HL-60 (cell line): ENCODE data around the gene TAAR9.

Source experiments
- DNase-seq, 2 experiments: peaks; one replicate each; pipeline ENCODE4 v3.0.0-alpha.2; 2010 to 2020; ENCODE audit warnings: low read depth in 1 of 2, low spot score in 1 of 2
- H3K27ac ChIP-seq: fragments of 250-450 bp; sonication (Bioruptor Pico); replicated peaks from 2 replicates; pipeline ENCODE4 v1.5.1; 2020; ENCODE audit warnings: mild to moderate bottlenecking, moderate library complexity
- H3K27me3 ChIP-seq: fragments of 250-450 bp; sonication (Bioruptor Pico); 2 replicates; pipeline ENCODE4 v1.5.1; 2021; ENCODE audit warnings: mild to moderate bottlenecking, moderate library complexity; ENCODE audit not compliant: insufficient read depth, poor library complexity, severe bottlenecking
- H3K4me3 ChIP-seq: replicated peaks from 2 replicates; pipeline ENCODE4 v1.5.1; 2011; ENCODE audit warnings: mild to moderate bottlenecking, control low read depth, low read length; ENCODE audit not compliant: insufficient read depth
- GABPA ChIP-seq: IDR thresholded peaks from 2 replicates; pipeline ENCODE4 v1.6.1; 2012; ENCODE audit warnings: low read depth
- POLR2AphosphoS5 ChIP-seq: IDR thresholded peaks from 2 replicates; pipeline ENCODE4 v1.6.1; 2012; ENCODE audit warnings: low read depth
- SPI1 ChIP-seq: IDR thresholded peaks from 2 replicates; pipeline ENCODE4 v1.6.1; 2012; ENCODE audit warnings: low read depth, mild to moderate bottlenecking, borderline replicate concordance
- TF ChIP-seq, protein P1 (sequence below): IDR thresholded peaks from one replicate; pipeline ENCODE4 v1.5.1; 2011; ENCODE audit warnings: low read length, control low read depth, inconsistent platforms; ENCODE audit not compliant: insufficient read depth
- TF ChIP-seq, protein P2 (sequence below): IDR thresholded peaks from 2 replicates; pipeline ENCODE4 v1.6.1; 2012; ENCODE audit warnings: low read depth; ENCODE audit not compliant: insufficient replicate concordance

Gene TAAR9

DNA sequence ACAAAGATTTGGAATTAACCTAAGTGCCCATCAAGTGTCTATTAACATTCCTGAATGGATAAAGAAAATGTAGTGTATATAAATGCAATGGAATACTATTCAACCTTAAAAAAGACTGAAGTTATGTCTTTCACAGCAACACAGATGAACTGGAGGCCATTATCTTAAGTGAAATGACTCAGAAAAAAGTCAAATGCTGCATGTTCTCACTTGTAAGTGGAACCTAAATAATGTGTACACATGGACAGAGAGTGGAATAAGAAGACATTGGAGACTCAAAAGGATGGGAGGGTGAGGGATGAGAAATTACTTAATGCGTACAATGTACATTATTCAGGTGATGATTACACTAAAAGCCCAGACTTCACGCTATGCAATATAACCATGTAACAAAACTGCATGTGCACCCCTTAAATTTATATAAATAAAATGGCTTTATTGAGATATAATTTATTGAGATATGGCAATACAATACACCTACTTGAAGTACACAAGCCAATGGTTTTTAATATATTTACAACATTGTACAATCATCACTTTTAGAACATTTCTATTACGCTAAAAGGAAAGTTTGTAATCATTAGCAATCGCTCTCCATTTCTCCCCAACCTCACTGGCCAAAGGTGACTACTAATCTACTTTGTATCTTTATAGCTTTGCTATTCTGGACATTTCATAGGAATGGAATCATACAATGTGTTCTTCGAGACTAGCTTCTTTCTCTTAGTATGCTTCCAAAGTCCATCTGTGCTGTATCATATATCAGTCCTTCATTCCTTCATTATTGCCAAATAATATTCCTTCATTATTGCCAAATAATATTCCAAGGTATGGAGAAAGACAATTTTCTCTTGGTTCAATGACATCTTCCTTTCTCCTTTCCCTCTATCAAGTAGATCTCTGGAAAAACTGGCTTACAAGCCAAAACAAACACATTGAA is 30.9 kb upstream of the TAAR9 start:
- DNase-seq: no peak
- Histone ChIP-seq H3K27me3 (no peaks in the 10 kb centered on the region), H3K4me3 (no peak overlapping the region), H3K27ac (no peak overlapping the region)
- no peak for TF ChIP-seq POLR2AphosphoS5
- TF ChIP-seq, protein P1, sequence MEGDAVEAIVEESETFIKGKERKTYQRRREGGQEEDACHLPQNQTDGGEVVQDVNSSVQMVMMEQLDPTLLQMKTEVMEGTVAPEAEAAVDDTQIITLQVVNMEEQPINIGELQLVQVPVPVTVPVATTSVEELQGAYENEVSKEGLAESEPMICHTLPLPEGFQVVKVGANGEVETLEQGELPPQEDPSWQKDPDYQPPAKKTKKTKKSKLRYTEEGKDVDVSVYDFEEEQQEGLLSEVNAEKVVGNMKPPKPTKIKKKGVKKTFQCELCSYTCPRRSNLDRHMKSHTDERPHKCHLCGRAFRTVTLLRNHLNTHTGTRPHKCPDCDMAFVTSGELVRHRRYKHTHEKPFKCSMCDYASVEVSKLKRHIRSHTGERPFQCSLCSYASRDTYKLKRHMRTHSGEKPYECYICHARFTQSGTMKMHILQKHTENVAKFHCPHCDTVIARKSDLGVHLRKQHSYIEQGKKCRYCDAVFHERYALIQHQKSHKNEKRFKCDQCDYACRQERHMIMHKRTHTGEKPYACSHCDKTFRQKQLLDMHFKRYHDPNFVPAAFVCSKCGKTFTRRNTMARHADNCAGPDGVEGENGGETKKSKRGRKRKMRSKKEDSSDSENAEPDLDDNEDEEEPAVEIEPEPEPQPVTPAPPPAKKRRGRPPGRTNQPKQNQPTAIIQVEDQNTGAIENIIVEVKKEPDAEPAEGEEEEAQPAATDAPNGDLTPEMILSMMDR: no peak
- TF ChIP-seq, protein P2, sequence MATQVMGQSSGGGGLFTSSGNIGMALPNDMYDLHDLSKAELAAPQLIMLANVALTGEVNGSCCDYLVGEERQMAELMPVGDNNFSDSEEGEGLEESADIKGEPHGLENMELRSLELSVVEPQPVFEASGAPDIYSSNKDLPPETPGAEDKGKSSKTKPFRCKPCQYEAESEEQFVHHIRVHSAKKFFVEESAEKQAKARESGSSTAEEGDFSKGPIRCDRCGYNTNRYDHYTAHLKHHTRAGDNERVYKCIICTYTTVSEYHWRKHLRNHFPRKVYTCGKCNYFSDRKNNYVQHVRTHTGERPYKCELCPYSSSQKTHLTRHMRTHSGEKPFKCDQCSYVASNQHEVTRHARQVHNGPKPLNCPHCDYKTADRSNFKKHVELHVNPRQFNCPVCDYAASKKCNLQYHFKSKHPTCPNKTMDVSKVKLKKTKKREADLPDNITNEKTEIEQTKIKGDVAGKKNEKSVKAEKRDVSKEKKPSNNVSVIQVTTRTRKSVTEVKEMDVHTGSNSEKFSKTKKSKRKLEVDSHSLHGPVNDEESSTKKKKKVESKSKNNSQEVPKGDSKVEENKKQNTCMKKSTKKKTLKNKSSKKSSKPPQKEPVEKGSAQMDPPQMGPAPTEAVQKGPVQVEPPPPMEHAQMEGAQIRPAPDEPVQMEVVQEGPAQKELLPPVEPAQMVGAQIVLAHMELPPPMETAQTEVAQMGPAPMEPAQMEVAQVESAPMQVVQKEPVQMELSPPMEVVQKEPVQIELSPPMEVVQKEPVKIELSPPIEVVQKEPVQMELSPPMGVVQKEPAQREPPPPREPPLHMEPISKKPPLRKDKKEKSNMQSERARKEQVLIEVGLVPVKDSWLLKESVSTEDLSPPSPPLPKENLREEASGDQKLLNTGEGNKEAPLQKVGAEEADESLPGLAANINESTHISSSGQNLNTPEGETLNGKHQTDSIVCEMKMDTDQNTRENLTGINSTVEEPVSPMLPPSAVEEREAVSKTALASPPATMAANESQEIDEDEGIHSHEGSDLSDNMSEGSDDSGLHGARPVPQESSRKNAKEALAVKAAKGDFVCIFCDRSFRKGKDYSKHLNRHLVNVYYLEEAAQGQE: no peak
- no peak for TF ChIP-seq SPI1
- TF ChIP-seq GABPA: no peak

DNA sequence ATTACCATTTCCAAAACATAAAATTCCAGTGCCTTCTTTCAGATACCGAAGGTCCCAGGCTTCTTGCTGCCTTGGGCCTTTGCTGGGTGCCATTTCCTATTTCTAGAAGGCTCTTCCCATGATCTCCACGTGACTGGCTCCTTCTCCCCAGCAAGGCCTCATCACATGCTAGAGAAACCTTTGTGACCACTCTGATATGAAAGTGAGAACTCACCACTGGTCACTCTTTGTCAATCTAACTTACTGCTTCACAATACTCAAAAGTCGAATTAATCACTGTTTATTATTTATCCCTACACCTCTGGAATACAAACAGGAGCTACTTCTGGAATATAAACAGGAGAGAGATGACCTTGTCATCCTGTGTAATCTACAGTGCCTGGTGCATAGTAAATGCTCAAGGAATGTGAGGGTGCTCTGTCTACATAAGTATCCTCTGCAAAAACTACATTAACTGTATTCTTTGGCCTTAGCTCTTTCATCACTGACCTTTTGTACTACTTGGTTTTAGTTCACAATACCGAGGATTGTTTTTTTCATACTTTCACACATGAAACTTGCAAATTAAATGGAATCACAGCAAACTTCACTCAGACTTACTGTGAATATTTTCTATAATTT is 26.8 kb upstream of the TAAR9 start:
- peak in 1 of 2 experiments; percentile 13 for DNase-seq
- TF ChIP-seq GABPA (no peak), POLR2AphosphoS5 (no peak)
- TF ChIP-seq, protein P2: no peak
- TF ChIP-seq, protein P1: no peak
- no peaks in the 10 kb centered on the region for H3K27me3 ChIP-seq
- H3K27ac ChIP-seq: peak overlapping the region; percentile 82
- peak overlapping the region; percentile 94 for H3K4me3 ChIP-seq

DNA sequence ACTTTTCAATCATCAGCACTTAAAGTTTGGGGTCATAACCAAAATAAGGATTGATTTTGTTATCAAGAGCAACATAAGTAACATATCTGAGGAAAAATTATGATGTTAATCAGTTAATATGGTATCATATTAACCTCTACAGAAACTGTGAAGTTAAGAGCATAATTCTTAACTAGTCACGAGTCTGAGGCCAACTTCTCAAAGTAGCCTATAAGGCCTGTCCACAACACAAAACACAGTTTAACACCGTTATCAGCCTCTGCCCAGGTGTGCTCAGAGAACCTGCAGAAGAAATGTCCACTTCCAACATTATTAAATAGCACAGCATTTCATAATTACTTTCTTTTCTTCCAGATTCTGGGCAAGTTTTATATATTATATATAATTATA is 26.3 kb upstream of the TAAR9 start:
- TF ChIP-seq POLR2AphosphoS5: no peak
- TF ChIP-seq, protein P2: no peak
- no peak for TF ChIP-seq SPI1
- no peak for TF ChIP-seq GABPA
- TF ChIP-seq, protein P1: no peak

More for the DNA sequence above, 26.3 kb upstream of the TAAR9 start:
- Histone ChIP-seq H3K27me3 (no peaks in the 10 kb centered on the region), H3K4me3 (peak overlapping the region; percentile 94), H3K27ac (peak overlapping the region; percentile 82)
- DNase-seq: no peak
